HG02642 (cell line): ENCODE data around the gene MYLK.
"Not testable (repeated sequence)": the region's sequence is repeated elsewhere in the genome, so short reads cannot be mapped to it uniquely, and the experiment has no call there.

Experiments used
- ATAC-seq: cut with Tn5 transposase; IDR thresholded peaks from one replicate; pipeline ENCODE4 v1.9.1; 2021; ENCODE audit warnings: mild to moderate bottlenecking; ENCODE audit not compliant: unreplicated experiment, poor library complexity

Gene MYLK, protein sequence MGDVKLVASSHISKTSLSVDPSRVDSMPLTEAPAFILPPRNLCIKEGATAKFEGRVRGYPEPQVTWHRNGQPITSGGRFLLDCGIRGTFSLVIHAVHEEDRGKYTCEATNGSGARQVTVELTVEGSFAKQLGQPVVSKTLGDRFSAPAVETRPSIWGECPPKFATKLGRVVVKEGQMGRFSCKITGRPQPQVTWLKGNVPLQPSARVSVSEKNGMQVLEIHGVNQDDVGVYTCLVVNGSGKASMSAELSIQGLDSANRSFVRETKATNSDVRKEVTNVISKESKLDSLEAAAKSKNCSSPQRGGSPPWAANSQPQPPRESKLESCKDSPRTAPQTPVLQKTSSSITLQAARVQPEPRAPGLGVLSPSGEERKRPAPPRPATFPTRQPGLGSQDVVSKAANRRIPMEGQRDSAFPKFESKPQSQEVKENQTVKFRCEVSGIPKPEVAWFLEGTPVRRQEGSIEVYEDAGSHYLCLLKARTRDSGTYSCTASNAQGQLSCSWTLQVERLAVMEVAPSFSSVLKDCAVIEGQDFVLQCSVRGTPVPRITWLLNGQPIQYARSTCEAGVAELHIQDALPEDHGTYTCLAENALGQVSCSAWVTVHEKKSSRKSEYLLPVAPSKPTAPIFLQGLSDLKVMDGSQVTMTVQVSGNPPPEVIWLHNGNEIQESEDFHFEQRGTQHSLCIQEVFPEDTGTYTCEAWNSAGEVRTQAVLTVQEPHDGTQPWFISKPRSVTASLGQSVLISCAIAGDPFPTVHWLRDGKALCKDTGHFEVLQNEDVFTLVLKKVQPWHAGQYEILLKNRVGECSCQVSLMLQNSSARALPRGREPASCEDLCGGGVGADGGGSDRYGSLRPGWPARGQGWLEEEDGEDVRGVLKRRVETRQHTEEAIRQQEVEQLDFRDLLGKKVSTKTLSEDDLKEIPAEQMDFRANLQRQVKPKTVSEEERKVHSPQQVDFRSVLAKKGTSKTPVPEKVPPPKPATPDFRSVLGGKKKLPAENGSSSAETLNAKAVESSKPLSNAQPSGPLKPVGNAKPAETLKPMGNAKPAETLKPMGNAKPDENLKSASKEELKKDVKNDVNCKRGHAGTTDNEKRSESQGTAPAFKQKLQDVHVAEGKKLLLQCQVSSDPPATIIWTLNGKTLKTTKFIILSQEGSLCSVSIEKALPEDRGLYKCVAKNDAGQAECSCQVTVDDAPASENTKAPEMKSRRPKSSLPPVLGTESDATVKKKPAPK (N-terminal part only)

GRCh38 chr3:123884203-123884831 is at the start of gene MYLK:
TSS of gene MYLK (minus strand) at chr3:123884332. CDS start at chr3:123793841, 90,491 bp downstream.
- peak; percentile 71 for ATAC-seq

- no peak for ATAC-seq
Observed at GRCh38 chr3:123930445-123930844, 46.3 kb upstream of the MYLK start.

GRCh38 chr3:123929325-123929724 is 45.2 kb upstream of the MYLK start:
- ATAC-seq = no peak

DNA sequence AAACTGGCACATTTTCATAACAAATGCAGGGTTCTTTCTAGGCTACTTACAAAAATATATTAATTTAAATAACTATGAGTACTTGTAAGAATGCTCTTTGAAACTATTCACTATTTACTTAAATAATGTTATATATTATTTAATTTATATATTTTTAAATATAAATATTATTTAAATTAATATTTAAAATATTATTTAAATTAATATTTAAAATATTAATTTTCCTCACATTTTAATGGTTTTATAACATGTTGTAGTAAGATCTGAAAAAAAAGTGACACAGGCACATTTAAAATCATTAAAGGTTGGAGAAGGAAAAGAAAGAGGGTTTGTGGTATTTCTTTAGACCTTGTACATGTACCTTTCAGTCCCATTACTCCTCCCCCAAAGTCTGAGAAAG is 42.3 kb upstream of the MYLK start:
- ATAC-seq = no peak

DNA sequence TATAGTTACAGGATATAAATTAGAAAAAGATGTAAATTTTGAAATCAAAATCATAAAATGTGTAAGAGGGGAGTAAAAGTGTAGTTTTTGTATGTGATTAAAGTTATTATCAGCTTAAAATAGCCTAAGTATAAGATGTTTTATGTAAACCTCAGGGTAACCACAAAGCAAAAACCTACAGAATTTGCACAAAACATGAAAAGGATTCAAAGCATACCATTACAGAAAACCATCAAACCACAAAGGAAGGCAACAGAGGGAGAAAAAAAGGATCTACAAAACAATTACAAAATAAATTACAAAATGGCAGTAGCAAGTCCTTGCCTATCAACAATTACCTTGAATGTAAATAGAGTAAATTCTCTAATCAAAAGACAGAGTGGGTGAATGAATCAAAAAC is 36.7 kb upstream of the MYLK start:
- ATAC-seq = no peak

DNA sequence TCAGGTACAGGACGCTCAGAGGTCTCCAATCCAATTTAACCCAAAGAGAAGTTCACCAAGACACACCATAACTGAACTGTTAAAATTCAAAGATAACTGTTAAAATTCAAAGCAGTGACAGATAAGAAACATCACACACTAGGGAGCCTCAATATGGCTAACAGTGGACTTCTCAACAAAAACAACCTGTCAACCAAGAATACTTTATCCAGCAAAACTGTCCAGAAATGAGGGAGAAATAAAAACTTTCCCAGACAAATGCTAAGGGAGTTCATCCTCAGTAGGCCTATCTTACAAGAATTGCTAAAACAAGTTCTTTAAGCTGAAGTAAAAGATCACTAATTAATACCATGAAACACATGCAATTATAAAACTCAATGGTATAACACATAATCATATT is 36.3 kb upstream of the MYLK start:
- ATAC-seq = no peak

- no peak for ATAC-seq
Observed at GRCh38 chr3:123919353-123919752, 35.2 kb upstream of the MYLK start.

- no peak for ATAC-seq
Observed at GRCh38 chr3:123914829-123915228, 30.7 kb upstream of the MYLK start.

DNA sequence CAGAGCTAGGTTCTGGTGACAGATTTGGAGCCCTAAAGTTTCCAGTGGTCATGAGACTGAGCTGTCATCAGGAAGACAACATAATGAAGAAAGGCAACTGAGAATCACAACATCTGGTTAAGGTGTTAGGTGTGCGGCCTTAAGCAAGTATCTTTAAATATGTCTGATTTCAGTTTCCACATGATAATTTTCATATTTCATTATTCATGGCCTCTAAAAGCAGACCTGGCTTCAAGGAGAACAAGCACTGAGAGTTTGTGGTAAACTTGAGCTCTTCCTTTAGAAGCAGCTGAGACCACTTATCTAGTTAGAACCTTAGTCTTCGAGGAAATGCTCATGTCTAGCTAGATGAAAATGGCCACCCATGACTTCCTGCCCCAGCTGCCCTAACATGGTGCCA is 25.7 kb upstream of the MYLK start:
- peak; percentile 53 for ATAC-seq

DNA sequence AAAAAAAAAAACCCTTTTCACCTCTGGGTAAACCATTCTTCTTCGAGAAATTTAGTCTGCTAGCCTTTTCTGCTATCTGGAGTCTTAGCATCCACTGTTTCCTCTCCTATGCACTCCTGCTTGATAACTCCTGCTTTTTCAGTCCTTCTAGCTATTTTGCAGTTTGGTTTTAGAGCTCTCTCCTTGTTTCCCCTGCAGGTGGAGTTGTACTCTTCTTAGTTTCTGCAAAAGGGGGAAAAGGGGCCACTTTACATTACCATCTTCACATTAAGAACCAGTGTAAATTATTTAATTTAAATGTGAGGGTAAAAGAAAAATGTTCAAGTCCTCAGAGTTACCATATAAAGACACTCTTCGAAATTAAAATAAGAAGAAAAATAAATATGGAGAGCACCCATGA is 23.6 kb upstream of the MYLK start:
- no peak for ATAC-seq

- no peak for ATAC-seq
Observed at GRCh38 chr3:123899300-123899865, 15.3 kb upstream of the MYLK start.

GRCh38 chr3:123893012-123893411 is 8.9 kb upstream of the MYLK start:
- ATAC-seq = no peak

- no peak for ATAC-seq
Observed at GRCh38 chr3:123892195-123892594, 8.1 kb upstream of the MYLK start.

DNA sequence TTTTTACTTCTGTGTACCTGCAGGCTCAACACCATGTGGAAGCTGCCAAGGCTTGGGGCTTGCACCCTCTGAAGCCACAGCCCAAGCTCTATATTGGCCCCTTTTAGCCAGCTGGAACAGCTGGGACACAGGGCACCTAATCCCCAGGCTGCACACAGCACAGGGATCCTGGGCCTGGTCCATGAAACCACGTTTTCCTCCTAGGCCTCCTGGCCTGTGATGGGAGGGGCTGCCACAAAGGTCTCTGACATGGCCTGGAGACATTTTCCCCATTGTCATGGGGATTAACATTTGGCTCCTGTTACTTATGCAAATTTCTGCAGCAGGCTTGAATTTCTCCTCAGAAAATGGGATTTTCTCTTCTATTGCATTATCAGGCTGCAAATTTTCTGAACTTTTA is 6.9 kb upstream of the MYLK start:
- ATAC-seq = not testable (repeated sequence)

- not testable (repeated sequence) for ATAC-seq
Observed at GRCh38 chr3:123890162-123890561, 6.0 kb upstream of the MYLK start.

DNA sequence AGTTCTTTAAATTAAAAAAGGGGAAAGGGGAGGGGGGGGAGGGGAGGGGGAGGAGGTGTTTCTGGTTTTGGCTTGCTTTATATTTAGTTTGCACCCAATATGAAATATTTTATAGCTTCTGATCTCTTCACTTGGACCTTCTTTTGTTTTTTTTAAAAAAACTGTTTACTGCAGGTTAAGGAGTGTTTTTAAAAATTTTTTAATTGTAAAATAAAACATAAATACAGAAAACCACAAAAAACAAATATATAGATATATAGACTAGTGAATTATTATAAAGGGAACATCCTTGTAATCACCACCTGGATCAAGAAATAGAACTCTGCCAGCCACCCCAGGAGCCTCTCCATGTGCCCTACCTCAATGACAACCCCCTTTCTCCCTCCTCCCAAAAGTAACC is 861 bp upstream of the MYLK start:
- ATAC-seq = no peak

- ATAC-seq = peak; percentile 9
Observed at GRCh38 chr3:123883701-123884202, 380 bp downstream of the MYLK start.

DNA sequence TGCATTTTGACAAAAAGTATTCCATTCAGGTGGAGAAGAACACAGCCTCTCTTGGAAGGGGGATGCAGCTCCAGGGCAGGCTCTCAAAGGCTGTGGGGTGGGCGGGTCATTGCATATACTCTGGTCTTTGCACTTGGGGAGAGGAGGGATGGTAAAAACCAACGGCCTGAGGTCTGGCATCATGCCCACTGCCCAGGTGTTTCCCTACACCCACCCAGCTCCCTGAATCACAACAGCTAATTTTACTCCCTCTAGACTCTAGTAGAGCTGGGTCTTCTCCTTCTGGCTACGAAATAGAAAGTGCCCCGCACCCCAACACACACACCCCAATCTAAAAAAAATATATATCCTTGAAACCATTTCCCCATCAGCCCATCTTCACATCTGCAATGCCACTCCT is 1.0 kb downstream of the MYLK start:
- ATAC-seq = no peak

DNA sequence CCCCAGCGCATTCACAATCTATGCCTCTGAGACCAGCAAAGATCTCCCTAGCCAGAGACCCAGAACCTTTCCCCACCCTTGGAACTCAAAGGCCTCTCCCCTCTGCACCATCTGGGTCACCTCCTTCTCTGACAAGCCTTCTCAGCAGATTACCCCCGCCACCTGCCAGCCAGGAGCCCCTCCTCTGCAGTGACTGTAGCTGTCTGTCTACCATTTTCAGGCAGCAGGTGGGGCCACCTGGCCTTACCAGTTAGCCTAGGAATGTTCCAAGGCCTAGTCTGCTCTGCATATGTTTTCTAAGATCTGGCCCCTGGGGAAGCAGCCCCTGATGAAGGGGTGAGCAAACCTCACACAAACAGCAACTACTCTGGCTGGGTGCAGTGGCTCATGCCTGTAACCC is 2.4 kb downstream of the MYLK start:
- no peak for ATAC-seq
